Stimulated activated CD8-positive, alpha-beta memory T cell treated with anti-CD3 and anti-CD28 coated beads, Interleukin-7, amount 100 ng/mL, for 24 hours (primary cell): ENCODE data around the gene SLC7A6.

Source experiments
- DNase-seq: peaks from one replicate; pipeline ENCODE4 v3.0.0-alpha.2; 2020; ENCODE audit warnings: low read depth

SLC7A6 gene

GRCh38 chr16:68306633-68307032, 42.3 kb downstream of the SLC7A6 start:
- no peak for DNase-seq

- DNase-seq, result no peak
Observed at GRCh38 chr16:68309799-68310198, 45.5 kb downstream of the SLC7A6 start.

GRCh38 chr16:68310437-68310773, 46.1 kb downstream of the SLC7A6 start:
- DNase-seq, result no peak

- DNase-seq, result peak; percentile 87
Observed at GRCh38 chr16:68310774-68311511, 46.6 kb downstream of the SLC7A6 start, which contains the start of the genes PRMT7 and SLC7A6OS. Gene PRMT7 (plus strand): TSS chr16:68311019. CDS start chr16:68315980, 4,961 bp downstream. Gene SLC7A6OS (minus strand): TSS chr16:68310946. CDS start chr16:68310926, 20 bp downstream.

GRCh38 chr16:68313116-68313515, 48.8 kb downstream of the SLC7A6 start:
- DNase-seq, result no peak

- no peak for DNase-seq
Observed at GRCh38 chr16:68319185-68319908, 55.0 kb downstream of the SLC7A6 start.

GRCh38 chr16:68324336-68324735, 60.0 kb downstream of the SLC7A6 start:
- no peak for DNase-seq

- DNase-seq, result no peak
Observed at GRCh38 chr16:68324780-68325357, 60.5 kb downstream of the SLC7A6 start.

GRCh38 chr16:68328151-68328859, 64.0 kb downstream of the SLC7A6 start:
- DNase-seq, result peak; percentile 45

GRCh38 chr16:68328860-68329390, 64.6 kb downstream of the SLC7A6 start:
- DNase-seq, result no peak

GRCh38 chr16:68331879-68332410, 67.6 kb downstream of the SLC7A6 start:
- DNase-seq, result no peak

- no peak for DNase-seq
Observed at GRCh38 chr16:68332411-68333121, 68.2 kb downstream of the SLC7A6 start.

GRCh38 chr16:68335175-68335574, 70.8 kb downstream of the SLC7A6 start:
- no peak for DNase-seq

GRCh38 chr16:68338326-68339119, 74.2 kb downstream of the SLC7A6 start:
- DNase-seq, result no peak

GRCh38 chr16:68339214-68339613, 74.9 kb downstream of the SLC7A6 start:
- DNase-seq, result no peak

- DNase-seq, result no peak
Observed at GRCh38 chr16:68342620-68343019, 78.3 kb downstream of the SLC7A6 start.

- no peak for DNase-seq
Observed at GRCh38 chr16:68343137-68343536, 78.8 kb downstream of the SLC7A6 start.

GRCh38 chr16:68344252-68344651, 79.9 kb downstream of the SLC7A6 start:
- no peak for DNase-seq

- no peak for DNase-seq
Observed at GRCh38 chr16:68345351-68345810, 81.1 kb downstream of the SLC7A6 start.

- DNase-seq, result no peak
Observed at GRCh38 chr16:68345958-68346635, 81.8 kb downstream of the SLC7A6 start.
